Lung (tissue), 12 donors: ENCODE measurements around the gene FKBP14. TPM values are rescaled to one million over a fixed set of nuclear protein-coding genes. Genes with fewer than 3 reads are reported as not detected.

Source experiments
- ATAC-seq: fragments of 200-7000 bp; cut with Tn5 transposase; one replicate; pipeline ENCODE4 v1.9.1; 2020; ENCODE audit warnings: moderate number of reproducible peaks; ENCODE audit not compliant: insufficient read depth, low FRiP score
- DNase-seq, 3 donors: peaks; one replicate each; pipeline ENCODE4 v3.0.0-alpha.2; 2013 to 2017
- H3K27ac ChIP-seq, 2 donors: one replicate each; pipeline ENCODE4 v1.5.1; 2013; ENCODE audit warnings: mild to moderate bottlenecking in 2 of 2, moderate library complexity in 2 of 2, control low read depth in 1 of 2, inconsistent platforms in 1 of 2, low read depth in 1 of 2, low read length in 1 of 2
- H3K27me3 ChIP-seq, 3 donors: one replicate each; pipeline ENCODE4 v1.5.1; 2013; ENCODE audit warnings: low read length in 2 of 3; ENCODE audit not compliant: control insufficient read depth in 3 of 3, insufficient read depth in 3 of 3
- H3K36me3 ChIP-seq, 4 donors: one replicate each; pipeline ENCODE4 v1.5.1; 2013; ENCODE audit warnings: low read length in 4 of 4, mild to moderate bottlenecking in 1 of 4, moderate library complexity in 1 of 4; ENCODE audit not compliant: control insufficient read depth in 4 of 4, insufficient read depth in 4 of 4
- H3K4me1 ChIP-seq, 5 donors: one replicate each; pipeline ENCODE4 v1.5.1; 2013; ENCODE audit warnings: low read length in 5 of 5, mild to moderate bottlenecking in 2 of 5, moderate library complexity in 1 of 5; ENCODE audit not compliant: control insufficient read depth in 5 of 5, insufficient read depth in 5 of 5
- H3K4me3 ChIP-seq: one replicate; pipeline ENCODE4 v1.5.1; 2013; ENCODE audit warnings: mild to moderate bottlenecking, control low read depth, moderate library complexity
- H3K9ac ChIP-seq, 2 donors: one replicate each; pipeline ENCODE4 v1.5.1; 2013; ENCODE audit warnings: low read length in 2 of 2, control low read depth in 1 of 2; ENCODE audit not compliant: insufficient read depth in 1 of 2
- H3K9me3 ChIP-seq, 4 donors: one replicate each; pipeline ENCODE4 v1.5.1; 2013; ENCODE audit warnings: low read length in 3 of 4, mild to moderate bottlenecking in 1 of 4, moderate library complexity in 1 of 4; ENCODE audit not compliant: control insufficient read depth in 4 of 4, insufficient read depth in 3 of 4
- CTCF ChIP-seq: IDR thresholded peaks from 2 replicates; pipeline ENCODE4 v1.5.1; 2012; ENCODE audit warnings: mild to moderate bottlenecking; ENCODE audit errors: control extremely low read depth, extremely low read depth
- WGBS, 2 donors: extraction: QIAGEN DNeasy Blood & Tissue Kit; methylation state at CpG; one replicate each; pipeline ENCODE4 v1.1.7; 2013; 5-methylcytosine and 5-hydroxymethylcytosine counted together
- polyA plus RNA-seq, 2 donors: library from polyadenylated mRNA; stranded (reverse); fragments of 200-250 nt; gene quantifications; one replicate each; pipeline ENCODE4 v1.2.1, GENCODE V29; 2013
- total RNA-seq, 2 donors: library from RNA; depleted of rRNA in 1 of 2; stranded (reverse); fragments of >200 nt in 1 of 2; gene quantifications; one replicate each; pipeline ENCODE4 v1.2.1, GENCODE V29; 2014 to 2021
- donor health status: control.
- donor health status: control.
- donor health status: Bipolar disorder and iron deficiency.
- donor health status: healthy.
- donor health status: DM: yes; HTN: yes; CAD: no.

Gene FKBP14
- total and polyA plus RNA-seq, 4 donors: 2.6 to 21.5 (median 11.9) TPM

- no peaks in the 10 kb centered on the region for H3K27me3 ChIP-seq
- TF ChIP-seq CTCF: no peak
- no peak for DNase-seq
- no peaks in the 10 kb centered on the region for H3K36me3 ChIP-seq
- ATAC-seq: no peak
- no peak overlapping the region for H3K27ac ChIP-seq
- peaks cover 0 to 17% (median 4%) of the 10 kb centered on the region in 5 donors for H3K4me1 ChIP-seq
- WGBS, 2 donors: 89 to 90% methylated on average over 8 of the region's 8 CpGs
- H3K9me3 ChIP-seq: no peaks in the 10 kb centered on the region
- H3K4me3 ChIP-seq: no peak overlapping the region
- H3K9ac ChIP-seq: no peak overlapping the region
Observed at GRCh38 chr7:29977886-29978651, 48.4 kb downstream of the FKBP14 start.

GRCh38 chr7:29976673-29977415, 49.7 kb downstream of the FKBP14 start:
- ATAC-seq: no peak
- Histone ChIP-seq H3K36me3 (no peaks in the 10 kb centered on the region), H3K27me3 (no peaks in the 10 kb centered on the region), H3K9ac (no peak overlapping the region), H3K4me3 (no peak overlapping the region), H3K9me3 (no peaks in the 10 kb centered on the region), H3K4me1 (peaks cover 0 to 24% (median 4%) of the 10 kb centered on the region in 5 donors), H3K27ac (no peak overlapping the region)
- WGBS, 2 donors: 64 to 77% methylated on average over 6 of the region's 6 CpGs
- TF ChIP-seq CTCF: no peak
- peak; percentile 61 to 80 (median 78) for DNase-seq

DNA sequence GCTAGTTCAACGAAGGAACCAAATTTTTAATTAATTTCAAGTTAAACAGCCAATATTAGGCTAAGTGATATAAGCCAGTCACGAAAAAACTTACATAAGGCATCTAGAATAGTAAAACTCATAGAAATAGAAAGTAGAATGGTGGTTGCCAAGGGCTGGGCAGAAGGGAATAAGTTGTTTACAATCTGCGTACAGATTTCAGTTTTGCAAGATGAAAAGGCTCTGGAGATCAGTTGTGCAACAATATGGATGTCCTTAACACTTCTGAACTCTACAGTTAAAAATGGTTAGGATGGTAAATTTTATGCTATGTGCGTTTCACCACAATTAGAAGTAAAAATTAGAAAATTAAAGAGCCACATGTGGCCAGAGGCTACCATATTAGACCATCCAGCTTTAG, 50.2 kb downstream of the FKBP14 start:
- no peaks in the 10 kb centered on the region for H3K9me3 ChIP-seq
- H3K9ac ChIP-seq: no peak overlapping the region
- peaks cover 0 to 26% (median 4%) of the 10 kb centered on the region in 5 donors for H3K4me1 ChIP-seq
- ATAC-seq (no peak), DNase-seq (peak in 2 of 3 donors; percentile 84 to 91)
- H3K36me3 ChIP-seq: no peaks in the 10 kb centered on the region
- no peak overlapping the region for H3K27ac ChIP-seq
- 54 to 56% methylated on average over 4 of the region's 4 CpGs for WGBS, 2 donors
- H3K4me3 ChIP-seq: no peak overlapping the region
- TF ChIP-seq CTCF: no peak
- H3K27me3 ChIP-seq: no peaks in the 10 kb centered on the region
